Kidney epithelial cell (primary cell): ENCODE data around the gene PRKAR2B. TPM values are rescaled to one million over a fixed set of nuclear protein-coding genes. Genes with fewer than 3 reads are reported as not detected.
"Not testable (repeated sequence)": the region's sequence is repeated elsewhere in the genome, so short reads cannot be mapped to it uniquely, and the experiment has no call there.

Experiments
- DNase-seq: peaks from one replicate; pipeline ENCODE4 v3.0.0-alpha.2; 2010; ENCODE audit warnings: low read depth
- H3K27me3 ChIP-seq: 2 replicates; pipeline ENCODE4 v1.6.0; 2011; ENCODE audit warnings: low read length; ENCODE audit not compliant: control insufficient read depth, insufficient read depth
- H3K36me3 ChIP-seq: 2 replicates; pipeline ENCODE4 v1.5.1; 2011; ENCODE audit warnings: low read length; ENCODE audit not compliant: control insufficient read depth, insufficient read depth
- H3K4me3 ChIP-seq: 2 replicates; pipeline ENCODE4 v1.5.1; 2011; ENCODE audit warnings: low read depth, mild to moderate bottlenecking, control low read depth, low read length
- CTCF ChIP-seq: IDR thresholded peaks from 2 replicates; pipeline ENCODE4 v1.5.1; 2011; ENCODE audit warnings: mild to moderate bottlenecking, moderate library complexity, low read length, control low read depth, inconsistent platforms; ENCODE audit not compliant: insufficient read depth, poor library complexity, severe bottlenecking
- total RNA-seq: library from RNA; depleted of rRNA; stranded (reverse); fragments of >200 nt; gene quantifications from 2 replicates; pipeline ENCODE4 v1.2.3, GENCODE V29; 2015

Gene PRKAR2B
- total RNA-seq, 1 donor from 2014 or later, result 3.7 TPM

- H3K27me3 ChIP-seq, result no peaks in the 10 kb centered on the region
- H3K36me3 ChIP-seq, result no peaks in the 10 kb centered on the region
- TF ChIP-seq CTCF, result no peak
- no peak overlapping the region for H3K4me3 ChIP-seq
- DNase-seq, result peak; percentile 61
Measured at GRCh38 chr7:107035446-107035845, 9.1 kb upstream of the PRKAR2B start.

- Histone ChIP-seq H3K36me3 (no peaks in the 10 kb centered on the region), H3K27me3 (no peaks in the 10 kb centered on the region), H3K4me3 (no peak overlapping the region)
- no peak for TF ChIP-seq CTCF
- no peak for DNase-seq
Measured at GRCh38 chr7:107036535-107036934, 8.0 kb upstream of the PRKAR2B start.

- no peaks in the 10 kb centered on the region for H3K36me3 ChIP-seq
- TF ChIP-seq CTCF, result no peak
- H3K4me3 ChIP-seq, result no peak overlapping the region
- no peak for DNase-seq
- no peaks in the 10 kb centered on the region for H3K27me3 ChIP-seq
Measured at GRCh38 chr7:107037717-107038603, 6.5 kb upstream of the PRKAR2B start.

- TF ChIP-seq CTCF, result no peak
- DNase-seq, result no peak
- H3K36me3 ChIP-seq, result no peaks in the 10 kb centered on the region
- H3K4me3 ChIP-seq, result no peak overlapping the region
- no peaks in the 10 kb centered on the region for H3K27me3 ChIP-seq
Measured at GRCh38 chr7:107039199-107039900, 5.2 kb upstream of the PRKAR2B start.

- Histone ChIP-seq H3K27me3 (no peaks in the 10 kb centered on the region), H3K36me3 (no peaks in the 10 kb centered on the region), H3K4me3 (no peak overlapping the region)
- no peak for TF ChIP-seq CTCF
- no peak for DNase-seq
Measured at GRCh38 chr7:107041097-107041496, 3.4 kb upstream of the PRKAR2B start.

- not testable (repeated sequence) for H3K27me3 ChIP-seq, H3K36me3 ChIP-seq, H3K4me3 ChIP-seq, DNase-seq
Measured at GRCh38 chr7:107041764-107042163, 2.7 kb upstream of the PRKAR2B start.

GRCh38 chr7:107042326-107042910, 2.1 kb upstream of the PRKAR2B start:
- not testable (repeated sequence) for DNase-seq, H3K36me3 ChIP-seq, H3K27me3 ChIP-seq, H3K4me3 ChIP-seq
